Spleen (tissue), 11 donors: ENCODE data around the gene CELA1. TPM values are rescaled to one million over a fixed set of nuclear protein-coding genes. Genes with fewer than 3 reads are reported as not detected.
"Not testable (repeated sequence)": the region's sequence is repeated elsewhere in the genome, so short reads cannot be mapped to it uniquely, and the experiment has no call there.

Source experiments
- DNase-seq: peaks from one replicate; pipeline ENCODE4 v3.0.0-alpha.2; 2020
- H3K27ac ChIP-seq, 8 donors: fragments of 200-600 bp; sonication (generic) in 7 of 8; 1 replicate in 4 of 8; 2 replicates in 4 of 8; pipeline versions ENCODE4 v1.5.0 to v1.8.0; 2016 to 2021; ENCODE audit warnings: inconsistent platforms in 4 of 8, mild to moderate bottlenecking in 4 of 8, moderate library complexity in 1 of 8
- H3K27me3 ChIP-seq, 7 donors: fragments of 200-600 bp; sonication (generic) in 6 of 7; replicated peaks in 1 of 7; 1 replicate in 4 of 7; 2 replicates in 3 of 7; pipeline versions ENCODE4 v1.5.0 to v1.8.0; 2016 to 2021; ENCODE audit warnings: inconsistent platforms in 3 of 7, mild to moderate bottlenecking in 1 of 7
- H3K36me3 ChIP-seq, 6 donors: fragments of 200-600 bp; sonication (generic) in 5 of 6; 1 replicate in 4 of 6; 2 replicates in 2 of 6; pipeline versions ENCODE4 v1.5.0 to v1.8.0; 2016 to 2021; ENCODE audit warnings: inconsistent platforms in 2 of 6
- H3K4me1 ChIP-seq, 6 donors: fragments of 200-600 bp; sonication (generic) in 5 of 6; 1 replicate in 3 of 6; 2 replicates in 3 of 6; pipeline versions ENCODE4 v1.5.0 to v1.8.0; 2016 to 2021; ENCODE audit warnings: inconsistent platforms in 3 of 6
- H3K4me3 ChIP-seq, 8 donors: fragments of 200-600 bp; sonication (generic) in 7 of 8; 1 replicate in 4 of 8; 2 replicates in 4 of 8; pipeline versions ENCODE4 v1.5.0 to v1.8.0; 2016 to 2021; ENCODE audit warnings: inconsistent platforms in 4 of 8, mild to moderate bottlenecking in 4 of 8, moderate library complexity in 2 of 8
- H3K9me3 ChIP-seq, 8 donors: fragments of 200-600 bp; sonication (generic) in 7 of 8; 1 replicate in 4 of 8; 2 replicates in 4 of 8; pipeline versions ENCODE4 v1.5.0 to v1.8.0; 2016 to 2021; ENCODE audit warnings: inconsistent platforms in 4 of 8
- CTCF ChIP-seq, 11 experiments: fragments of 200-600 bp in 7 of 11; fragments of 450-650 bp in 4 of 11; sonication (generic) in 4 of 11; IDR thresholded peaks in 8 of 11; conservative IDR thresholded peaks in 3 of 11; 1 replicate in 7 of 11; 2 replicates in 4 of 11; pipeline versions ENCODE4 v1.4.0 to v1.8.0; 2016 to 2021; ENCODE audit warnings: antibody characterized with exemption in 11 of 11, inconsistent platforms in 4 of 11, mild to moderate bottlenecking in 1 of 11
- POLR2A ChIP-seq, 3 donors: fragments of 450-650 bp; IDR thresholded peaks; one replicate each; pipeline ENCODE4 v1.5.1; 2017; ENCODE audit warnings: antibody characterized with exemption in 3 of 3, mild to moderate bottlenecking in 1 of 3
- POLR2AphosphoS5 ChIP-seq, 3 donors: sonication (generic); formaldehyde crosslinking; IDR thresholded peaks; one replicate each; pipeline ENCODE4 v1.5.1; 2017; ENCODE audit warnings: antibody characterized with exemption in 3 of 3
- WGBS, 5 donors: extraction: QIAGEN DNeasy Blood & Tissue Kit in 3 of 5; methylation state at CpG; one replicate each; pipeline versions ENCODE4 v1.1.5 to v1.1.7; 2013 to 2018; 5-methylcytosine and 5-hydroxymethylcytosine counted together
- intact Hi-C: fragments of 100-400 bp; cut with DNase I; formaldehyde crosslinking; loops from one replicate; pipeline ENCODE4 v1.15.0; 2023; ENCODE audit warnings: low total_unique reads
- polyA plus RNA-seq, 3 donors: library from polyadenylated mRNA; stranded (reverse); fragments of 200-250 nt; gene quantifications; one replicate each; pipeline ENCODE4 v1.2.1, GENCODE V29; 2013
- total RNA-seq, 7 donors: library from RNA; depleted of rRNA in 3 of 7; stranded (reverse); fragments of >200 nt in 3 of 7; fragmentation: NEBNext Ultra II Directional in 4 of 7; extraction: Animal tissue kit (Norgen Biotek cat#: 25700) in 4 of 7; gene quantifications; one replicate each; pipeline versions ENCODE4 v1.1.0 to v1.2.1, GENCODE V29; 2016 to 2021
- donor health status: healthy with polysubstance abuse.
- donor health status: DM: no; HTN: no; CAD: no; lungs with moderate emphysema.
- donor health status: DM: no; HTN: no; CAD: no.
- donor health status: Bipolar disorder and iron deficiency.
- donor health status: healthy.
- donor health status: DM: no; HTN: no; CAD: no.
- donor health status: DM: yes; HTN: yes; CAD: no.

The CELA1 gene
- total and polyA plus RNA-seq, 10 donors, result 0.21 TPM; not detected in 9

GRCh38 chr12:51342416-51342815 lies 4.1 kb downstream of the CELA1 start:
- no peaks in the 10 kb centered on the region for H3K27me3 ChIP-seq
- intact Hi-C loops, result loop anchor here (5.0 kb wide), 2 partner anchors 80 to 295 kb away; partner anchors contain the start of gene LETMD1
- TF ChIP-seq CTCF (IDR thresholded peaks at IDR 0.05 in 8 of 11, conservative IDR thresholded peaks at IDR 0.05 in 3 of 11) (no peak), POLR2AphosphoS5 (IDR thresholded peaks at IDR 0.05) (no peak), POLR2A (IDR thresholded peaks at IDR 0.05) (no peak)
- no peak overlapping the region for H3K4me3 ChIP-seq
- peaks cover 9 to 37% (median 16%) of the 10 kb centered on the region in 6 donors for H3K4me1 ChIP-seq
- no peak for DNase-seq
- H3K36me3 ChIP-seq, result no peaks in the 10 kb centered on the region
- no peaks in the 10 kb centered on the region for H3K9me3 ChIP-seq
- 91 to 92% (median 91%) methylated on average over 10 of the region's 10 CpGs for WGBS, 5 donors
- no peak overlapping the region for H3K27ac ChIP-seq

- no peak for DNase-seq
- intact Hi-C loops, result loop anchor here (5.0 kb wide), 2 partner anchors 79 to 294 kb away; partner anchors contain the start of gene LETMD1
- 37 to 48% (median 40%) methylated on average over 9 of the region's 9 CpGs for WGBS, 5 donors
These were observed 5.0 kb downstream of the CELA1 start for GRCh38 chr12:51341251-51342007.

GRCh38 chr12:51339750-51340149 lies 6.7 kb downstream of the CELA1 start:
- peak; percentile 44 for DNase-seq
- intact Hi-C loops, result loop anchor here (5.0 kb wide), 2 partner anchors 77 to 292 kb away; partner anchors contain the start of gene LETMD1
- no peaks in the 10 kb centered on the region for H3K27me3 ChIP-seq
- no peaks in the 10 kb centered on the region for H3K36me3 ChIP-seq
- H3K27ac ChIP-seq, result no peak overlapping the region
- H3K4me3 ChIP-seq, result no peak overlapping the region
- no peaks in the 10 kb centered on the region for H3K9me3 ChIP-seq
- peaks cover 9 to 59% (median 23%) of the 10 kb centered on the region in 6 donors for H3K4me1 ChIP-seq
- TF ChIP-seq POLR2A (IDR thresholded peaks at IDR 0.05), result no peak
- TF ChIP-seq CTCF (IDR thresholded peaks at IDR 0.05 in 8 of 11, conservative IDR thresholded peaks at IDR 0.05 in 3 of 11), result no peak
- no peak for TF ChIP-seq POLR2AphosphoS5 (IDR thresholded peaks at IDR 0.05)
- 70 to 93% (median 93%) methylated on average over 6 of the region's 6 CpGs for WGBS, 5 donors

More at GRCh38 chr12:51341251-51342007, 5.0 kb downstream of the CELA1 start:
- Histone ChIP-seq H3K27ac (peak overlapping the region in 3 of 8 donors; percentile 35 to 67 (median 53)), H3K27me3 (no peaks in the 10 kb centered on the region), H3K36me3 (no peaks in the 10 kb centered on the region), H3K4me3 (peak overlapping the region in 2 of 8 donors; percentile 19 to 48), H3K4me1 (peaks cover 9 to 42% (median 16%) of the 10 kb centered on the region in 6 donors), H3K9me3 (no peaks in the 10 kb centered on the region)
- TF ChIP-seq POLR2AphosphoS5 (IDR thresholded peaks at IDR 0.05), result peak in 1 of 3 donors; percentile 61
- TF ChIP-seq CTCF (IDR thresholded peaks at IDR 0.05 in 8 of 11, conservative IDR thresholded peaks at IDR 0.05 in 3 of 11), result peak; percentile 89 to 98 (median 97)
- no peak for TF ChIP-seq POLR2A (IDR thresholded peaks at IDR 0.05)

- H3K9me3 ChIP-seq, intact Hi-C loops, H3K27me3 ChIP-seq, H3K27ac ChIP-seq, H3K36me3 ChIP-seq, H3K4me3 ChIP-seq, DNase-seq: not testable (repeated sequence)
- H3K4me1 ChIP-seq, result peaks cover 6 to 43% (median 19%) of the 10 kb centered on the region in 6 donors
These were observed 9.1 kb downstream of the CELA1 start for GRCh38 chr12:51337336-51337735.
